Measurements from ENCODE around the gene ANTXR1.
"Not testable (repeated sequence)": the region's sequence is repeated elsewhere in the genome, so short reads cannot be mapped to it uniquely, and the experiment has no call there.

Gene ANTXR1

DNA sequence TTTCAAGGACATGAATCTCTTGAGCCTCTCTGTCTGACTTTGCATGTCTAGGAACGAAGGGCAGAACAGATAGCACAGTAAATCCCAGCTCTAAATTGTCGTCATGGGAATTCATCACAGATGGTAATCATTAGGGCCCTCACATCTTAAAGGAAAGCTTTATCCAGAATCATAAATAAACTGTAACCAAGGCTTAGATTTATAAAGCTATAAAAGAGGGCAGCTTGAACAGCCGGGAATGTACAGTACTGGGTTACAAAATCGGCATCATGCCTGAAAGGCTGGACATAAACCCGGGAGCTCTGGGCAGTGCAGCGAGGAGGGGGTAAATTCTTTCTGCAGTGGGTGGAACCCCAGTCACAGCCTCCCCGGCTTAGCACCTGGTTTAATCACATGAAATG, 229.7 kb downstream of the ANTXR1 start:
- H3K27ac ChIP-seq (ENCODE audit: low read length), result no peak overlapping the region

GRCh38 chr2:69243652-69244051, 230.7 kb downstream of the ANTXR1 start:
- H3K36me3 ChIP-seq (ENCODE audit: control insufficient read depth, low read depth, low read length), result peaks cover 15% of the 10 kb centered on the region
- no peak overlapping the region for H3K27ac ChIP-seq (ENCODE audit: low read length)
- no peaks in the 10 kb centered on the region for H3K4me1 ChIP-seq (ENCODE audit: control insufficient read depth, low read depth, low read length)
- H3K9ac ChIP-seq (ENCODE audit: low read length), result no peak overlapping the region
- no peaks in the 10 kb centered on the region for H3K9me3 ChIP-seq (ENCODE audit: control insufficient read depth, low read depth, low read length)
- no peaks in the 10 kb centered on the region for H3K27me3 ChIP-seq (ENCODE audit: control insufficient read depth, insufficient read depth, low read length)
- H3K4me3 ChIP-seq (ENCODE audit: low read length), result no peak overlapping the region

More for the DNA sequence above, 229.7 kb downstream of the ANTXR1 start:
- H3K27me3 ChIP-seq (ENCODE audit: control insufficient read depth, insufficient read depth, low read length), result no peaks in the 10 kb centered on the region
- peaks cover 12% of the 10 kb centered on the region for H3K36me3 ChIP-seq (ENCODE audit: control insufficient read depth, low read depth, low read length)
- no peaks in the 10 kb centered on the region for H3K4me1 ChIP-seq (ENCODE audit: control insufficient read depth, low read depth, low read length)
- no peak overlapping the region for H3K4me3 ChIP-seq (ENCODE audit: low read length)
- H3K9ac ChIP-seq (ENCODE audit: low read length), result no peak overlapping the region
- no peaks in the 10 kb centered on the region for H3K9me3 ChIP-seq (ENCODE audit: control insufficient read depth, low read depth, low read length)

- H3K36me3 ChIP-seq (ENCODE audit: control insufficient read depth, low read depth, low read length), result peaks cover 15% of the 10 kb centered on the region
- no peaks in the 10 kb centered on the region for H3K9me3 ChIP-seq (ENCODE audit: control insufficient read depth, low read depth, low read length)
- no peaks in the 10 kb centered on the region for H3K4me1 ChIP-seq (ENCODE audit: control insufficient read depth, low read depth, low read length)
- no peaks in the 10 kb centered on the region for H3K27me3 ChIP-seq (ENCODE audit: control insufficient read depth, insufficient read depth, low read length)
- H3K4me3 ChIP-seq (ENCODE audit: low read length), result no peak overlapping the region
- no peak overlapping the region for H3K27ac ChIP-seq (ENCODE audit: low read length)
- H3K9ac ChIP-seq (ENCODE audit: low read length), result no peak overlapping the region
These were observed 231.9 kb downstream of the ANTXR1 start for GRCh38 chr2:69244882-69245281.

DNA sequence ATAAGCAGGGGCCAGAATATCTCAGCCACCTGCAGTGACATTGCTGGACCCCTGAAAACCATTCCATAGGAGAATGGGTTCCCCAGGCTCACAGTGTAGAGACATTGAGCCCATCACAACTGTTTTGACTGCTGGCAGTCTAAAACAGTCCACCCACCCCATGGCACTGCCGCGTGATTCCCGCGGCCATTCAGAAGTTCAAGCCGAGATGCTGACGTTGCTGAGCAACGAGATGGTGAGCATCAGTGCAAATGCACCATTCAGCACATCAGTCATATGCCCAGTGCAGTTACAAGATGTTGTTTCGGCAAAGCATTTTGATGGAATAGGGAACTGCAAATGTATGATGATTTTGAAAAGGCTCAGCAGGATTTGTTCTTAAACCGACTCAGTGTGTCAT, 234.6 kb downstream of the ANTXR1 start:
- Histone ChIP-seq H3K27ac (ENCODE audit: low read length) (no peak overlapping the region), H3K9ac (ENCODE audit: low read length) (no peak overlapping the region), H3K9me3 (ENCODE audit: control insufficient read depth, low read depth, low read length) (no peaks in the 10 kb centered on the region), H3K4me3 (ENCODE audit: low read length) (no peak overlapping the region), H3K4me1 (ENCODE audit: control insufficient read depth, low read depth, low read length) (no peaks in the 10 kb centered on the region), H3K27me3 (ENCODE audit: control insufficient read depth, insufficient read depth, low read length) (no peaks in the 10 kb centered on the region), H3K36me3 (ENCODE audit: control insufficient read depth, low read depth, low read length) (peaks cover 15% of the 10 kb centered on the region)

- H3K27me3 ChIP-seq (ENCODE audit: control insufficient read depth, insufficient read depth, low read length), result no peaks in the 10 kb centered on the region
- no peak overlapping the region for H3K9ac ChIP-seq (ENCODE audit: low read length)
- H3K27ac ChIP-seq (ENCODE audit: low read length), result no peak overlapping the region
- H3K36me3 ChIP-seq (ENCODE audit: control insufficient read depth, low read depth, low read length), result peaks cover 15% of the 10 kb centered on the region
- no peaks in the 10 kb centered on the region for H3K9me3 ChIP-seq (ENCODE audit: control insufficient read depth, low read depth, low read length)
- no peak overlapping the region for H3K4me3 ChIP-seq (ENCODE audit: low read length)
- H3K4me1 ChIP-seq (ENCODE audit: control insufficient read depth, low read depth, low read length), result no peaks in the 10 kb centered on the region
These were observed 235.3 kb downstream of the ANTXR1 start for GRCh38 chr2:69248232-69248631.

- Histone ChIP-seq H3K4me3 (ENCODE audit: low read length) (no peak overlapping the region), H3K9me3 (ENCODE audit: control insufficient read depth, low read depth, low read length) (no peaks in the 10 kb centered on the region), H3K27me3 (ENCODE audit: control insufficient read depth, insufficient read depth, low read length) (no peaks in the 10 kb centered on the region), H3K27ac (ENCODE audit: low read length) (no peak overlapping the region), H3K9ac (ENCODE audit: low read length) (no peak overlapping the region), H3K36me3 (ENCODE audit: control insufficient read depth, low read depth, low read length) (peaks cover 9% of the 10 kb centered on the region), H3K4me1 (ENCODE audit: control insufficient read depth, low read depth, low read length) (no peaks in the 10 kb centered on the region)
These were observed 238.0 kb downstream of the ANTXR1 start for GRCh38 chr2:69250981-69251380.

DNA sequence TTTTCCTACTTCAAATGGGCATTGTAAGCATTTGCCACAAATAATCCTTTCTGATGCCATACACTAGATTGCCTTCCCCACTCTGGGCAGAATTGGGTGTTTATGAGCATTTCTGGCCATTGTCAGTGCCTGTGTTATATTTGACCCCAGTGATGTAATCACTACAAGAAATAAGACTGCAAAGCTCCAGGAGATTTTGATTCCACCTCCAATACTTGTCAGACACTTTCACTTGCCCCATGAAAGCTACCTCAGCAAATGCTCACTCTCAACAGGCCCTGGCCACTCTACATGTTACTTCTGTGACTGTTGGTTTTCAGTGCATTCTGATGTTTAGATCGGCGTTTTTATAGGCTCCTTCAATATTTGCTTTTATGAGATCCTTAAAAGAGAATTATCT, 239.0 kb downstream of the ANTXR1 start:
- no peaks in the 10 kb centered on the region for H3K9me3 ChIP-seq (ENCODE audit: control insufficient read depth, low read depth, low read length)
- H3K27ac ChIP-seq (ENCODE audit: low read length), result no peak overlapping the region
- H3K27me3 ChIP-seq (ENCODE audit: control insufficient read depth, insufficient read depth, low read length), result no peaks in the 10 kb centered on the region
- no peak overlapping the region for H3K9ac ChIP-seq (ENCODE audit: low read length)
- no peak overlapping the region for H3K4me3 ChIP-seq (ENCODE audit: low read length)
- peaks cover 2% of the 10 kb centered on the region for H3K36me3 ChIP-seq (ENCODE audit: control insufficient read depth, low read depth, low read length)
- H3K4me1 ChIP-seq (ENCODE audit: control insufficient read depth, low read depth, low read length), result no peaks in the 10 kb centered on the region

- H3K27ac ChIP-seq (ENCODE audit: low read length), result no peak overlapping the region
- H3K4me3 ChIP-seq (ENCODE audit: low read length), result no peak overlapping the region
- H3K4me1 ChIP-seq (ENCODE audit: control insufficient read depth, low read depth, low read length), result no peaks in the 10 kb centered on the region
- no peaks in the 10 kb centered on the region for H3K9me3 ChIP-seq (ENCODE audit: control insufficient read depth, low read depth, low read length)
- H3K36me3 ChIP-seq (ENCODE audit: control insufficient read depth, low read depth, low read length), result peaks cover 2% of the 10 kb centered on the region
- H3K9ac ChIP-seq (ENCODE audit: low read length), result no peak overlapping the region
- H3K27me3 ChIP-seq (ENCODE audit: control insufficient read depth, insufficient read depth, low read length), result no peaks in the 10 kb centered on the region
These were observed 240.1 kb downstream of the ANTXR1 start for GRCh38 chr2:69253112-69253511.

- Histone ChIP-seq H3K27ac (ENCODE audit: low read length) (no peak overlapping the region), H3K4me3 (ENCODE audit: low read length) (no peak overlapping the region), H3K4me1 (ENCODE audit: control insufficient read depth, low read depth, low read length) (no peaks in the 10 kb centered on the region), H3K9ac (ENCODE audit: low read length) (no peak overlapping the region), H3K9me3 (ENCODE audit: control insufficient read depth, low read depth, low read length) (no peaks in the 10 kb centered on the region), H3K27me3 (ENCODE audit: control insufficient read depth, insufficient read depth, low read length) (no peaks in the 10 kb centered on the region), H3K36me3 (ENCODE audit: control insufficient read depth, low read depth, low read length) (no peaks in the 10 kb centered on the region)
These were observed 240.8 kb downstream of the ANTXR1 start for GRCh38 chr2:69253611-69254301.

- Histone ChIP-seq H3K36me3 (ENCODE audit: control insufficient read depth, low read depth, low read length) (no peaks in the 10 kb centered on the region), H3K4me3 (ENCODE audit: low read length) (no peak overlapping the region), H3K4me1 (ENCODE audit: control insufficient read depth, low read depth, low read length) (no peaks in the 10 kb centered on the region), H3K27ac (ENCODE audit: low read length) (no peak overlapping the region), H3K27me3 (ENCODE audit: control insufficient read depth, insufficient read depth, low read length) (no peaks in the 10 kb centered on the region), H3K9me3 (ENCODE audit: control insufficient read depth, low read depth, low read length) (peaks cover 8% of the 10 kb centered on the region), H3K9ac (ENCODE audit: low read length) (no peak overlapping the region)
These were observed 242.8 kb downstream of the ANTXR1 start for GRCh38 chr2:69255760-69256159.

DNA sequence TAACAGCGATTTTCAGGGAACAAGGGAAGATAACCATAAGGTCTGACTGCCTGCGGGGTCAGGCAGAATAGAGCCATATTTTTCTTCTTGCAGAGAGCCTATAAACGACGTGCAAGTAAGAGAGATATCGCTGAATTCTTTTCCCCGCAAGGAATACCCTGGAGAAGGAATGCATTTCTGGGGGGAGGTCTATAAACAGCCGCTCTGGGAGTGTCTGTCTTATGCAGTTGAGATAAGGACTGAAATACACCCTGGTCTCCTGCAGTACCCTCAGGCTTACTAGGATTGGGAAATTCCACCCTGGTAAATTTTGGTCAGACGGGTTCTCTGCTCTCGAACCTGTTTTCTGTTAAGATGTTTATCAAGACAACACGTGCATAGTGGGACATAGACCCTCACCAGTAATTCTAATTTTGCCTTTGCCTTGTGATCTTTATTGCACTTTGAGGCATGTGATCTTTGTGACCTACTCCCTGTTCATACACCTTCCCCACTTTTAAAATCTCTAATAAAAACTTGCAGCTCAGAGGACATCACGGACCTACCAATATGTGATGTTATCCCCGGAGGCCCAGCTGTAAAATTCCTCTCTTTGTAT, 247.1 kb downstream of the ANTXR1 start:
- H3K36me3 ChIP-seq (ENCODE audit: control insufficient read depth, low read depth, low read length); H3K27me3 ChIP-seq (ENCODE audit: control insufficient read depth, insufficient read depth, low read length); H3K27ac ChIP-seq (ENCODE audit: low read length); H3K4me3 ChIP-seq (ENCODE audit: low read length); H3K4me1 ChIP-seq (ENCODE audit: control insufficient read depth, low read depth, low read length); H3K9ac ChIP-seq (ENCODE audit: low read length); H3K9me3 ChIP-seq (ENCODE audit: control insufficient read depth, low read depth, low read length): not testable (repeated sequence)

DNA sequence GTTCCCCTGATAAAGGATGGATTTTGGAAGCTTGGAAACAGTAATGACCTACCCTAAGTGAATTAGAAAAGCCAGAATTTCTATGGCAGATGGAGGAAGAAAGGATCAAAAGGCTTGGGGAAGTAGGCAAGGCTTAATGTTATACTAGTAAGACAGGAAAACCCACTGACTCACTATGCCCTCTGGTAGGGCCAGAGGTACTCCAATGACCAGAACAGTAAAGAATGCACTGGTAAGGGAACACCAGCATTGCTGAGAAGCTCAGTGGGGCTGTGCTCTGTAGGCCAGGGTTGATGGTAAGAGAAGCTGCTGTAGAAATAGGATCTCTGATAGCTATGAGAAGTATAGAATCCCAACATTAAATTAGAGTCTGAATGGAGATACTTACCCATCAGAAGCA, 247.7 kb downstream of the ANTXR1 start:
- Histone ChIP-seq H3K9me3 (ENCODE audit: control insufficient read depth, low read depth, low read length) (peaks cover 9% of the 10 kb centered on the region), H3K27me3 (ENCODE audit: control insufficient read depth, insufficient read depth, low read length) (no peaks in the 10 kb centered on the region)

More for the DNA sequence above, 247.7 kb downstream of the ANTXR1 start:
- Histone ChIP-seq H3K4me3 (ENCODE audit: low read length) (no peak overlapping the region), H3K9ac (ENCODE audit: low read length) (no peak overlapping the region), H3K36me3 (ENCODE audit: control insufficient read depth, low read depth, low read length) (no peaks in the 10 kb centered on the region), H3K27ac (ENCODE audit: low read length) (no peak overlapping the region), H3K4me1 (ENCODE audit: control insufficient read depth, low read depth, low read length) (no peaks in the 10 kb centered on the region)
